NCI-H1436 (cell line): Measurements from ENCODE around the gene CELA2A.
"Not testable (repeated sequence)": the region's sequence is repeated elsewhere in the genome, so short reads cannot be mapped to it uniquely, and the experiment has no call there.

Source experiments
- DNase-seq: peaks from one replicate; lab custom pipeline; 2025; lab: John Stamatoyannopoulos, UW

Gene CELA2A

GRCh38 chr1:15425521-15425920 lies 31.0 kb upstream of the CELA2A start:
- no peak for DNase-seq

- no peak for DNase-seq
These were observed 30.6 kb upstream of the CELA2A start for GRCh38 chr1:15425958-15426357.

GRCh38 chr1:15426492-15427279 lies 29.8 kb upstream of the CELA2A start:
- no peak for DNase-seq

DNA sequence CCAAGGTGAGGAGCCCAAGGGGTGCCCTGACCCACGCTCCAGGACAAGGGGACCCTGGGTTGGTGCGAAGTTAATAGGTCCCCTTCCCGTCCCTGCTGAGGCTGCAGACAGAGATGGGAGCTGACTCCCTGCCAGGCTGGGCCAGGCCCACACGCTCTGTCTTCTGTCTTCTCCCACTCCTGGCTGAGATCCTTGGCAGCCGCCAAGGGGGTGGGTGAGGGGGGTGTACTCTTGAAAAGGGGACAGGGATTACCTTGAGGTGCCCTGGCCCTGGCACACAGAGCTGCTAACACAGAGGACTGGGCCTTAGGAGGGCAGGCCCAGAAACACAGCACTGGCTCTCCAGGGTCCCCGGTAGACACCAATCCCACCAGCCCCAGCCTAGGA lies 29.3 kb upstream of the CELA2A start:
- no peak for DNase-seq

DNA sequence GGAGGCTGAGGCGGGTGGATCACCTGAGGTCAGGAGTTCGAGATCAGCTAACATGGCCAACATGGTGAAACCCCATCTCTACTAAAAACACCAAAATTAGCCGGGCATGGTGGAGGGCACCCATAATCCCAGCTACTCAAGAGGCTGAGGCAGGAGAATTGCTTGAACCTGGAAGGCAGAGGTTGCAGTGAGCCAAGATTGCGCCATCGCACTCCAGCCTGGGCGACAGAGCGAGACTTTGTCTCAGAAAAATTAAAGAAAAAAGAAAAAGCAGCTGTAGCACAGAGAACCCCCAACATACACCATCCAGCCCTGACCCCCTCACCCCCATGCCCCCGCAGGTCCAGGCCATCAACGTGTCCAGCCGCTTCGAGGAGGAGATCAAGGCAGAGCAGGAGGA lies 28.3 kb upstream of the CELA2A start:
- not testable (repeated sequence) for DNase-seq

DNA sequence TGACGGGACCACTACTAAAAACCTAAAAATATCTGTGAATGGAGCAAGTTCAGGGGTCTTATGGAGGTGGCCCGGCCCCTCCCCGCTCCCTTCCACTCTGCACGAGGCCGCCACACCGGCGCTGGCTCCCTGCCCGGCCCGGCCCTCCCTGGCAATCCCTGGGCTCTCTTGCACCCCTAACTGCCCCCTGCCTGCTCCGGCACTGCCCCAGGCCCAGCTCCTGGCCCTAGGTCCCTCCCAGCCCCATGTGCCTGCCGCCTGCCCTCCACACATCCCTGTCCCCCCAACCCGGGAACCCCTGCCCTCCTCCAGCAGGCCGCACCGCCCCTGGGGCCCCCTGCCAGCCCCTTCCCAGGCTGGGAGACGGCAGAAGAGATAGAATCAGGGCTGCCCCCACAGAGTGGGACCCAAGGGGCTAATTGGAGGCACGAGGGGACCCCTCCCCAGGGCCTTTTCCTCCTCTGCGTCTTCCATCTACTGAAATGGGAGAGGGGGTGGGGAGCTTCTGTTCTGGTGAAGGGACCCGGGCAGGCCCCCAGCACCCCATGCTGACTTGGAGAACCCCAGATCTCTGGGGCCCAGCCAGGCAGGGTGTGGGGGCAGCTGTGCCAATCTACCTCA lies 27.6 kb upstream of the CELA2A start:
- DNase-seq, result no peak

- DNase-seq, result no peak
These were observed 26.8 kb upstream of the CELA2A start for GRCh38 chr1:15429701-15430149.

- peak; percentile 10 for DNase-seq
These were observed 25.6 kb upstream of the CELA2A start for GRCh38 chr1:15430787-15431570.

DNA sequence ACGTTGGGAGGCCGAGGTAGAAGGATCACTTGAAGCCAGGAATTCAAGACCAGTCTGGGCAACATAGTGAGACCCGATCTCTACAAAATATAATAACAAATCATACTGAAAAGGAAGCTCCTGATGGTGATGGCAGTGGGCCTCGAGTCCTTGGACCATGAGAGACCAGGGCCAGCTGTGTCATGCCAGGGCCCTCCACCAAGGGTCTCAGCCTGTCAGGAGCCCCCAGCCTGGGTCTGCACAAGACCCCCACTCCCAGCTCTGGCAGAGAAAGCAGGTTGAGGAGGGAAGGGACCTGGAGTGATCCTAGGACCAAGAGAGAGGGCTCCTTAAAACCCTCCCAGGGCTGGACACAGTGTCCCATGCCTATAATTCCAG lies 25.0 kb upstream of the CELA2A start:
- DNase-seq, result no peak

DNA sequence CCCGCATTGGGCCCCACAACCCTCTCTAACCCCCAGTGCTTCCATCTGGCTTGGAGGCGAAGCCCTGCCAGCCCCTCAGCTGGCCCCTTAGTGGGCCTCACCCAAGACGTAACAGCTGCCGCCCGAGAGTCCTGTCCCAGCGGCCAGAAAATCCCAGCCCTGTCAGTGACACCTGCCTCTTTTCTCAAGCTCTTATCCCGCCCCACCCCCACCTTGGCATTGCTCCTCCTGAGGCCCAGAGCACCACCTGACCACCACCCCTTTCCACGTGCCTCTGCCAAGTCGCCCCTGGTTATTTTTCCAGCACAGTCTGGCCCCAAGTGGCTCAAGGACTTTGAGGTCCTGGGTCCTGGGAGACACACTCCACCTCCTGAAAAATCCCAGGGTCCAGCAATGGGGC lies 24.2 kb upstream of the CELA2A start:
- DNase-seq, result no peak

DNA sequence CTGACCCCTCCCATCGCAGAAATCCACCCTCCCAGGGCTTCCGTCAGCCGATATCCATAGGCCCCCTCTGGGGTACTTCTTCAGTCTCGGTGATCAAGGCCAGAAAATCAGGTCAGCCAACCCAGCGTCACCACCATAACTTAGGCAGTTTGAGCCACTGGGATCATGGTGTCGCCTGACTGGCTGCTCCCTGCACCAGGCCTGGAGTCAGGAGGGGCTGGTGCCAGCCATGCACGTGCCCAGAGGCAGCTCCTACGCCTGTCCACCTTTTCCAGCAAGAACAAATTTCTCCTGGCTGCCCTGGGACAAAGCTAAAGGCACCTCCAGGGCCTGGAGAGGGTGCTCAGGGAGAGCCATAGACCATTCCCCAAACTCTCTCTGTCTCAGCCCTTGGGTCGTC lies 23.1 kb upstream of the CELA2A start:
- no peak for DNase-seq

GRCh38 chr1:15434739-15435138 lies 21.8 kb upstream of the CELA2A start:
- DNase-seq, result not testable (repeated sequence)

GRCh38 chr1:15435239-15436077 lies 21.1 kb upstream of the CELA2A start:
- DNase-seq, result no peak

- DNase-seq, result no peak
These were observed 19.6 kb upstream of the CELA2A start for GRCh38 chr1:15436881-15437442.

GRCh38 chr1:15439325-15439724 lies 17.2 kb upstream of the CELA2A start:
- no peak for DNase-seq

- no peak for DNase-seq
These were observed 16.2 kb upstream of the CELA2A start for GRCh38 chr1:15440357-15440756.

- DNase-seq, result no peak
These were observed 15.3 kb upstream of the CELA2A start for GRCh38 chr1:15441247-15441646.

- DNase-seq, result no peak
These were observed 14.4 kb upstream of the CELA2A start for GRCh38 chr1:15442119-15442518.

GRCh38 chr1:15442759-15443158 lies 13.8 kb upstream of the CELA2A start:
- DNase-seq, result no peak

DNA sequence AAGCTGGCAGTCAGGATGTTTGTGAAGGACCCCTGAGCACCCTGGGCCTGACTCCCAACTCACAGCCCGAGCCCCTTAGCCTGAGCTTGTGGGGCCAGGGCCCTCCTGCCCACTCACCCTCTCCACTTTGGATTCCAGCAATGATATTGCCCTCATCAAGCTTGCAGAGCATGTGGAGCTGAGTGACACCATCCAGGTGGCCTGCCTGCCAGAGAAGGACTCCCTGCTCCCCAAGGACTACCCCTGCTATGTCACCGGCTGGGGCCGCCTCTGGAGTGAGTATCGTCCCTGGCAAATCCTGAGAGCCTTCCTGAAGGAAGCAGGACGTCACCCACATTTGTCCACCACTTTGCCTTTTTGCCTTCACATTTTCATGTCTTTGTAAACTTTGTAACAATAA lies 13.3 kb upstream of the CELA2A start:
- no peak for DNase-seq

DNA sequence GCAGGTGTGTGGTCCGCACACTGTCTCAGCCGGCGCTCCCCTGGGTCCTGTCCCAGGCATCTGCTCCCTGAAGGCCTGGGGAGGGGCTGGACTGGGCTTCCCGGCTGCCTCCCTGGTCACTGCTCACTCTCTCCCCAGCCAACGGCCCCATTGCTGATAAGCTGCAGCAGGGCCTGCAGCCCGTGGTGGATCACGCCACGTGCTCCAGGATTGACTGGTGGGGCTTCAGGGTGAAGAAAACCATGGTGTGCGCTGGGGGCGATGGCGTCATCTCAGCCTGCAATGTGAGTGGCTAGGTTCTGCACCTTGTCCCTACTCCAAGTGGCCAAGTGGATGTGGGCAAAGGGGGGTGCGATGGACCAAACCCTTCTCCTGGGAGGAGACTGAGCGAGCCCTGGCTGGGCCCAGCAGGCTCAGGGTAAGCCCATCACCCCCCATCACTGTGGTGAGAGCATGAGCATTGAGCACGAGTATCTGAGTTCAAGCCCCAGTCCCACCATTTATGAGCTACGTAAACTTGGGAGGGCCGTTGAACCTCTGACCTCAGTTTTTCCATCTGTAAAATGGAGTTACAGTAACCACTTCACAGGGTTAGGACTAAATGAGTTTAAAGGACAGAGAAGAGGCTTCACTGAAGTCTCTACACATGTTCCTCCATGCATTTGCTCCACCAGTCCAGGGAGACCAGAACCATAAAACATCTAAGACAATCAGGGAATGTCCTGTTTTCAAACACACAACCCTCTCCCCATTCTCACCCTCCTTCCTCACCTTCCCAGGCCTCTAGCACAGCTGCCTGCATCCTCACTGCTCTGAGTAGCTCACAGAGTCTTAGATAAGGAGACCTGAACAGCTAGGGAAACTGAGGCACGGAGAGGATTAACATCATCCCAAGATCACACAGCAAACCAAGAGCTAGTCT lies 11.8 kb upstream of the CELA2A start:
- DNase-seq, result no peak
